ENCODE results near the gene FAM24A. TPM values are rescaled to one million over a fixed set of nuclear protein-coding genes. Genes with fewer than 3 reads are reported as not detected.
"Not testable (repeated sequence)": the region's sequence is repeated elsewhere in the genome, so short reads cannot be mapped to it uniquely, and the experiment has no call there.

The FAM24A gene
- total RNA-seq, 2 donors from 2014 or later: not detected

DNA sequence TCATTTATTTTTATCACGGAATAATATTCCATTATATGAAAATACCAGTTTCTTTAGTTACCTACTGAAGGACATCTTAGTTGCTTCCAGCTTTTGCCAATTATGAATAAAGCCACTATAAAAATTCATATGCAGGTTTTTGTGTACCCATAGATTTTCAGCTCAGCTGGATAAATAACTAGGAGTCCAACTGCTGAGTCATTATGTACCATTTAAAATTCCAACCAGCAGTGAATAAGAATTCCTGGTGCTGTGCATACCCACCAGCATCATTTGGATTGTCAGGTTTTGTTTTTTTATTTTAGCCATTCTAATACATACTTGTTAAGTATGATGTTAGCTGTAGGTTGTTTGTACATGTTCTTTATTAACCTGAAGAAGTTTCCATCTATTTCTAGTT, 45.5 kb upstream of the FAM24A start:
- intact Hi-C loops (cut with DNase I): no loop called here
- Histone ChIP-seq H3K4me1 (peaks cover 45% of the 10 kb centered on the region), H3K4me3 (no peak overlapping the region), H3K9me3 (no peaks in the 10 kb centered on the region), H3K36me3 (replicated peaks in 1 of 2; ENCODE audit: insufficient read depth in 1 of 2, low read depth in 2 of 2) (no peaks in the 10 kb centered on the region), H3K27me3 (no peaks in the 10 kb centered on the region), H3K27ac (peak overlapping the region in 1 of 4 donors; percentile 6)
- 36 to 47% methylated on average over 1 of the region's 1 CpG for WGBS, 2 donors
- DNase-seq (no peak), ATAC-seq (peak; percentile 66)
- TF ChIP-seq POLR2A (IDR thresholded peaks at IDR 0.05): no peak
- TF ChIP-seq, protein P1, sequence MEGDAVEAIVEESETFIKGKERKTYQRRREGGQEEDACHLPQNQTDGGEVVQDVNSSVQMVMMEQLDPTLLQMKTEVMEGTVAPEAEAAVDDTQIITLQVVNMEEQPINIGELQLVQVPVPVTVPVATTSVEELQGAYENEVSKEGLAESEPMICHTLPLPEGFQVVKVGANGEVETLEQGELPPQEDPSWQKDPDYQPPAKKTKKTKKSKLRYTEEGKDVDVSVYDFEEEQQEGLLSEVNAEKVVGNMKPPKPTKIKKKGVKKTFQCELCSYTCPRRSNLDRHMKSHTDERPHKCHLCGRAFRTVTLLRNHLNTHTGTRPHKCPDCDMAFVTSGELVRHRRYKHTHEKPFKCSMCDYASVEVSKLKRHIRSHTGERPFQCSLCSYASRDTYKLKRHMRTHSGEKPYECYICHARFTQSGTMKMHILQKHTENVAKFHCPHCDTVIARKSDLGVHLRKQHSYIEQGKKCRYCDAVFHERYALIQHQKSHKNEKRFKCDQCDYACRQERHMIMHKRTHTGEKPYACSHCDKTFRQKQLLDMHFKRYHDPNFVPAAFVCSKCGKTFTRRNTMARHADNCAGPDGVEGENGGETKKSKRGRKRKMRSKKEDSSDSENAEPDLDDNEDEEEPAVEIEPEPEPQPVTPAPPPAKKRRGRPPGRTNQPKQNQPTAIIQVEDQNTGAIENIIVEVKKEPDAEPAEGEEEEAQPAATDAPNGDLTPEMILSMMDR (IDR thresholded peaks at IDR 0.05): no peak

DNA sequence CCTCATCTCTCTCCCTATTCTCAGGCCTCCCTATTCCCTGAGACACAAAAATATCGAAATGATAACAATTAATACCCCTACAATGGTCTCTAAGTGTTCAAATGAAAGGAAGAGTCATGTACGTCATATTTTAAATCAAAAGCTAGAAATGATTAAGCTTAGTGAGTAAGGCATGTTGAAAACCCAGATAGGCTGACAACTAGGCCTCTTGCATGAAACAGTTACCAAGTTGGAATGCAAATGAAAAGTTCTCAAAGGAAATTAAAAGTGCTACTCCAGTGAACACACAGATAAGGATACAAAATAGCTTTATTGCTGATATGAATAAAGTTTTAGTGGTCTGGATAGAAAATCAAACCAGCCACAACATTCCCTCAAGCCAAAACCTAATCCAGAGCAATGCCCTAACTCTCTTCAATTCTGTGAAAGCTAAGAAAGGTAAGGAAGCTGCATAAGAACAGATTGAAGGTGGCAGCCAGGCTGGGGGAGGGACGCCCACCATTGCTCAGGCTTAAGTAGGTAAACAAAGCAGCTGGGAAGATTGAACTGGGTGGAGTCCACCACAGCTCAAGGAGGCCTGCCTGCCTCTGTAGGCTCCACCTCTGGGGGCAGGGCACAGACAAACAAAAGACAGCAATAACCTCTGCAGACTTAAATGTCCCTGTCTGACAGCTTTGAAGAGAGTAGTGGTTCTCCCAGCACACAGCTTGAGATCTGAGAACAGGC, 43.5 kb upstream of the FAM24A start:
- intact Hi-C loops (cut with DNase I); ATAC-seq; H3K27me3 ChIP-seq; H3K36me3 ChIP-seq (replicated peaks in 1 of 2; ENCODE audit: insufficient read depth in 1 of 2, low read depth in 2 of 2); H3K9me3 ChIP-seq; DNase-seq; H3K4me3 ChIP-seq: not testable (repeated sequence)
- peaks cover 41% of the 10 kb centered on the region for H3K4me1 ChIP-seq
- H3K27ac ChIP-seq: peak overlapping the region in 1 of 4 donors; percentile 8
- WGBS, 2 donors: 63 to 70% methylated on average over 3 of the region's 3 CpGs

DNA sequence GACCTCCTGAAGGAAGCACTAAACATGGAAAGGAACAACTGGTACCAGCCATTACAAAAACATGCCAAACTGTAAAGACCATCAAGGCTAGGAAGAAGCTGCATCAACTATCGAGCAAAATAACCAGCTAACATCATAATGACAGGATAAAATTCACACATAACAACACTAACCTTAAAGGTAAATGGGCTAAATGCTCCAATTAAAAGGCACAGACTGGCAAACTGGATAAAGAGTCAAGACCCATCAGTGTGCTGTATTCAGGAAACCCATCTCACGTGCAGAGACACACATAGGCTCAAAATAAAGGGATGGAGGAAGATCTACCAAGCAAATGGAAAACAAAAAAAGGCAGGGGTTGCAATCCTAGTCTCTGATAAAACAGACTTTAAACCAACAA, 41.6 kb upstream of the FAM24A start:
- H3K27ac ChIP-seq; H3K4me3 ChIP-seq; H3K27me3 ChIP-seq; DNase-seq; ATAC-seq; H3K9me3 ChIP-seq; intact Hi-C loops (cut with DNase I); H3K36me3 ChIP-seq (replicated peaks in 1 of 2; ENCODE audit: insufficient read depth in 1 of 2, low read depth in 2 of 2): not testable (repeated sequence)
- peaks cover 26% of the 10 kb centered on the region for H3K4me1 ChIP-seq
- WGBS, 2 donors: 77 to 93% methylated on average over 2 of the region's 2 CpGs

DNA sequence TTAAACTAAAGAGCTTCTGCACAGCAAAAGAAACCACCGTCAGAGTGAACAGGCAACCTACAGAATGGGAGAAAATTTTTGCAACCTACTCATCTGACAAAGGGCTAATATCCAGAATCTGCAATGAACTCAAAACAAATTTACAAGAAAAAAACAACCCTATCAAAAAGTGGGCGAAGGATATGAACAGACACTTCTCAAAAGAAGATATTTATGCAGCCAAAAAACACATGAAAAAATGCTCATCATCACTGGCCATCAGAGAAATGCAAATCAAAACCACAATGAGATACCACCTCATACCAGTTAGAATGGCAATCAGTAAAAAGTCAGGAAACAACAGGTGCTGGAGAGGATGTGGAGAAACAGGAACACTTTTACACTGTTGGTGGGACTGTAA, 38.5 kb upstream of the FAM24A start:
- H3K27ac ChIP-seq; DNase-seq; intact Hi-C loops (cut with DNase I); H3K9me3 ChIP-seq; ATAC-seq; H3K27me3 ChIP-seq; H3K4me3 ChIP-seq; H3K36me3 ChIP-seq (replicated peaks in 1 of 2; ENCODE audit: insufficient read depth in 1 of 2, low read depth in 2 of 2): not testable (repeated sequence)
- 86 to 97% methylated on average over 2 of the region's 2 CpGs for WGBS, 2 donors
- H3K4me1 ChIP-seq: peaks cover 29% of the 10 kb centered on the region

DNA sequence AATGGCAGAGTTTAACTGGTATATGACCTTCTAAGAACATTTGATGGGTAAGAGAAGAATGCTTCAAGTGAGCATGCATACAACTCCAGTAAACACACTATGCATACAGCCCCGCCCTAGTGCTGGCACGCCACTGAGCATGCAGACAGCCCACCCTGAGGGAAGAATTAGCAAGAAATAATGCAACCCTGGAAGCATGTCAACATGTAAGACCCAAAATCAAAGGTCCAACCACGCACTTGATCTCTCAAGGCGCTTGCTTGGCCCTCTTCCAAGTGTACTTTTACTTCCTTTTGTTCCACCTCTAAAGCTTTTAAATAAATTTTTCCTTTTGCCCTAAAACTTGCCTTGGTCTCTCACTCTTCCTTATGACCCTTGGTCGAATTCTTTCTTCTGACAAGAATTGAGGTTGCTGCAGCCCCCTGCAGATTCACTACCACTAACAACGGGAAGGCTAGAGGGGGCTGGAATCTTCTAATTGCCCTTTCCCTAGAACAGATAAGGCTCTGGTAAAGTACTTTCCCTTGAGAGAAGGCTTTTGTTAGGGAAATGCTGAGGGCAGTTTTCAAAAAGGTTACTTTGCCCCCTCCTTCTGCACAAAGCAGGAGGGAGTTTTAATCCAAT, 34.5 kb upstream of the FAM24A start:
- DNase-seq (peak in 2 of 4 donors; percentile 14 to 18), ATAC-seq (no peak)
- Histone ChIP-seq H3K27ac (no peak overlapping the region), H3K4me3 (no peak overlapping the region), H3K27me3 (no peaks in the 10 kb centered on the region), H3K9me3 (no peaks in the 10 kb centered on the region), H3K36me3 (replicated peaks in 1 of 2; ENCODE audit: insufficient read depth in 1 of 2, low read depth in 2 of 2) (no peaks in the 10 kb centered on the region), H3K4me1 (peaks cover 48% of the 10 kb centered on the region)
- intact Hi-C loops (cut with DNase I): no loop called here
- TF ChIP-seq POLR2A (IDR thresholded peaks at IDR 0.05): no peak
- WGBS, 2 donors: 48 to 54% methylated on average over 6 of the region's 6 CpGs

DNA sequence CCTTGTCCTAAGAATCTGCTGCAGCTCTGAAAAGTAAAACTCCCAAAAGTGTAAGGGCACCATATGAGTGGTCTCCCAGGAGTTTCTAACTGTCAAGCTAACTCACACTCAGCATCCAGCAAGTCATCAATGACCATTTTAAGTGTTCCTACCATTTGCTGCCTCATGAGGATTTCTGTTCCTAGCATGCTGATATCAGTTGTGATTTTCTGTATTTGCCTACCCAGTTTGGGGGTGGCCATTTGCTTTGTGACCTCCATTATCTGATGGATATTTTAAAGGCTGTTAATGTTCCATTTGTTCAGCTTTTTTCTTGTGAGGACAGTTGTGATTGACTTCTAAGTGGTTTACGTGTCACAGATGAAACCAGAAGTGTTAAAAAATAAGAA, 33.9 kb upstream of the FAM24A start:
- no peaks in the 10 kb centered on the region for H3K36me3 ChIP-seq (replicated peaks in 1 of 2; ENCODE audit: insufficient read depth in 1 of 2, low read depth in 2 of 2)
- no peak overlapping the region for H3K27ac ChIP-seq
- H3K4me3 ChIP-seq: no peak overlapping the region
- no peaks in the 10 kb centered on the region for H3K27me3 ChIP-seq
- ATAC-seq (no peak), DNase-seq (no peak)
- WGBS, 2 donors: 95 to 97% methylated on average over 1 of the region's 1 CpG
- intact Hi-C loops (cut with DNase I): no loop called here
- TF ChIP-seq POLR2A (IDR thresholded peaks at IDR 0.05): no peak
- TF ChIP-seq, protein P1 (IDR thresholded peaks at IDR 0.05): no peak
- H3K4me1 ChIP-seq: peaks cover 48% of the 10 kb centered on the region
- no peaks in the 10 kb centered on the region for H3K9me3 ChIP-seq
